Ovary (tissue), 9 donors: ENCODE data around the gene CNDP1. TPM values are rescaled to one million over a fixed set of nuclear protein-coding genes. Genes with fewer than 3 reads are reported as not detected.

Experiments
- DNase-seq, 5 donors: peaks; one replicate each; pipeline ENCODE4 v3.0.0-alpha.2; 2019 to 2020
- H3K27ac ChIP-seq, 2 donors: fragments of 200-600 bp; one replicate each; pipeline versions ENCODE4 v1.5.1 to v1.8.0; 2019 to 2022
- H3K27me3 ChIP-seq: fragments of 200-600 bp; one replicate; pipeline ENCODE4 v1.8.0; 2022
- H3K36me3 ChIP-seq: fragments of 200-600 bp; sonication (generic); one replicate; pipeline ENCODE4 v1.5.1; 2019
- H3K4me1 ChIP-seq: one replicate; pipeline ENCODE4 v1.8.1; 2013; ENCODE audit warnings: mild to moderate bottlenecking, moderate library complexity; ENCODE audit not compliant: insufficient read depth
- H3K4me3 ChIP-seq: fragments of 200-600 bp; sonication (generic); one replicate; pipeline ENCODE4 v1.5.1; 2017
- H3K9me3 ChIP-seq, 2 donors: fragments of 200-600 bp in 1 of 2; sonication (generic) in 1 of 2; one replicate each; pipeline versions ENCODE4 v1.5.1 to v1.8.1; 2013 to 2019; ENCODE audit warnings: mild to moderate bottlenecking in 1 of 2, moderate library complexity in 1 of 2
- CTCF ChIP-seq, 3 donors: fragments of 450-650 bp in 2 of 3; fragments of 200-600 bp in 1 of 3; IDR thresholded peaks; one replicate each; pipeline versions ENCODE4 v1.5.1 to v1.8.0; 2016 to 2022; ENCODE audit warnings: antibody characterized with exemption in 3 of 3, mild to moderate bottlenecking in 1 of 3
- EP300 ChIP-seq: sonication (generic); formaldehyde crosslinking; IDR thresholded peaks from one replicate; pipeline ENCODE4 v1.6.1; 2017; ENCODE audit warnings: antibody characterized with exemption
- POLR2A ChIP-seq: fragments of 450-650 bp; IDR thresholded peaks from one replicate; pipeline ENCODE4 v1.6.1; 2017; ENCODE audit warnings: antibody characterized with exemption, mild to moderate bottlenecking, moderate library complexity
- WGBS, 3 donors: extraction: QIAGEN DNeasy Blood & Tissue Kit in 1 of 3; methylation state at CpG; one replicate each; pipeline versions ENCODE4 v1.1.5 to v1.1.7; 2013 to 2017; 5-methylcytosine and 5-hydroxymethylcytosine counted together
- intact Hi-C, 4 donors: fragments of 100-400 bp; cut with DNase I; formaldehyde crosslinking; loops; one replicate each; pipeline versions ENCODE4 v1.11.0 to v1.15.1; 2022 to 2023
- polyA plus RNA-seq, 2 donors: library from polyadenylated mRNA; stranded (reverse); fragments of 200-250 nt in 1 of 2; fragments of 350-450 nt in 1 of 2; fragmentation: Illumina TruSeq in 1 of 2; extraction: RNeasy Lipid Tissue Mini Kit (QIAGEN cat#74804) in 1 of 2; gene quantifications; one replicate each; pipeline ENCODE4 v1.2.3, GENCODE V29; 2013 to 2014
- total RNA-seq, 7 donors: library from RNA; depleted of rRNA in 2 of 7; stranded (reverse); fragments of >200 nt in 2 of 7; fragmentation: NEBNext Ultra II Directional in 3 of 7; extraction: Animal tissue kit (Norgen Biotek cat#: 25700) in 3 of 7; gene quantifications; one replicate each; pipeline versions ENCODE4 v1.1.0 to v1.2.4, GENCODE V29; 2016 to 2023
- donor health status: DM: no; HTN: no; CAD: no; lungs with moderate emphysema.
- donor health status: DM: no; HTN: no; CAD: no.
- donor health status: Bipolar disorder and iron deficiency.
- donor health status: DM: yes; HTN: yes; CAD: no.
- donor health status: DM: no; HTN: no; CAD: no.
- donor health status: DM: yes; HTN: yes; CAD: no.

Gene CNDP1
- total and polyA plus RNA-seq, 9 donors = 0.02 to 0.35 (median 0.15) TPM; not detected in 3

GRCh38 chr18:74526488-74526887, 7.8 kb upstream of the CNDP1 start:
- TF ChIP-seq CTCF (IDR thresholded peaks at IDR 0.05) (no peak), EP300 (no peak), POLR2A (no peak)
- Histone ChIP-seq H3K9me3 (no peaks in the 10 kb centered on the region), H3K4me1 (peaks cover 2% of the 10 kb centered on the region), H3K4me3 (no peak overlapping the region), H3K27ac (no peak overlapping the region), H3K36me3 (no peaks in the 10 kb centered on the region), H3K27me3 (no peaks in the 10 kb centered on the region)
- WGBS, 3 donors = 66 to 73% (median 69%) methylated on average over 2 of the region's 2 CpGs
- intact Hi-C loops = no loop called here
- no peak for DNase-seq

GRCh38 chr18:74528478-74528877, 5.8 kb upstream of the CNDP1 start:
- Histone ChIP-seq H3K27ac (no peak overlapping the region), H3K27me3 (no peaks in the 10 kb centered on the region), H3K4me1 (peaks cover 2% of the 10 kb centered on the region), H3K4me3 (no peak overlapping the region), H3K36me3 (no peaks in the 10 kb centered on the region), H3K9me3 (no peaks in the 10 kb centered on the region)
- no peak for TF ChIP-seq POLR2A
- no peak for TF ChIP-seq CTCF (IDR thresholded peaks at IDR 0.05)
- TF ChIP-seq EP300 = no peak
- intact Hi-C loops = no loop called here
- DNase-seq = no peak
- 38 to 88% (median 76%) methylated on average over 1 of the region's 1 CpG for WGBS, 3 donors

- peaks cover 2% of the 10 kb centered on the region for H3K4me1 ChIP-seq
- intact Hi-C loops = no loop called here
- DNase-seq = no peak
- H3K36me3 ChIP-seq = no peaks in the 10 kb centered on the region
- WGBS, 3 donors = 76 to 87% (median 82%) methylated on average over 3 of the region's 3 CpGs
- H3K27ac ChIP-seq = no peak overlapping the region
- no peaks in the 10 kb centered on the region for H3K9me3 ChIP-seq
- no peak overlapping the region for H3K4me3 ChIP-seq
- TF ChIP-seq CTCF (IDR thresholded peaks at IDR 0.05) (no peak), EP300 (no peak), POLR2A (no peak)
- H3K27me3 ChIP-seq = no peaks in the 10 kb centered on the region
Measured at GRCh38 chr18:74528913-74529312, 5.4 kb upstream of the CNDP1 start.

- Histone ChIP-seq H3K36me3 (no peaks in the 10 kb centered on the region), H3K27me3 (no peaks in the 10 kb centered on the region), H3K4me3 (no peak overlapping the region), H3K27ac (no peak overlapping the region), H3K4me1 (no peaks in the 10 kb centered on the region), H3K9me3 (no peaks in the 10 kb centered on the region)
- intact Hi-C loops = no loop called here
- TF ChIP-seq POLR2A (no peak), CTCF (IDR thresholded peaks at IDR 0.05) (no peak), EP300 (no peak)
- WGBS, 3 donors = 69 to 79% (median 72%) methylated on average over 6 of the region's 6 CpGs
- no peak for DNase-seq
Measured at GRCh38 chr18:74529378-74529777, 4.9 kb upstream of the CNDP1 start.
